H1 (cell line): ENCODE data around the gene IGFBP6.

Experiments
- CEBPB ChIP-seq: IDR thresholded peaks from 2 replicates; pipeline ENCODE4 v1.6.1; 2012; ENCODE audit warnings: low read depth, low read length
- CHD1 ChIP-seq: IDR thresholded peaks from 2 replicates; pipeline ENCODE4 v1.6.1; 2012; ENCODE audit warnings: low read depth, low read length, improper control_type of control experiment
- CTCF ChIP-seq, 3 experiments: IDR thresholded peaks; 1 replicate in 2 of 3; 2 replicates in 1 of 3; pipeline versions ENCODE4 v1.5.1 to v1.6.1; 2011; ENCODE audit warnings: low read length in 3 of 3, mild to moderate bottlenecking in 3 of 3, inconsistent platforms in 2 of 3, low read depth in 1 of 3, moderate library complexity in 1 of 3; ENCODE audit not compliant: insufficient read depth in 1 of 3; ENCODE audit errors: control extremely low read depth in 1 of 3
- JUND ChIP-seq: IDR thresholded peaks from 2 replicates; pipeline ENCODE4 v1.6.1; 2011; ENCODE audit warnings: mild to moderate bottlenecking, improper control_type of control experiment, low read length
- TAF1 ChIP-seq: IDR thresholded peaks from 2 replicates; pipeline ENCODE4 v1.6.1; 2011; ENCODE audit warnings: mild to moderate bottlenecking, low read depth, low read length

- TF ChIP-seq CTCF (IDR thresholded peaks at IDR 0.05; ENCODE audit: control extremely low read depth in 1 of 3, insufficient read depth in 1 of 3, low read depth in 1 of 3, low read length in 3 of 3) = no peak
- TF ChIP-seq JUND = no peak
- no peak for TF ChIP-seq CHD1
- TF ChIP-seq TAF1 = no peak
- no peak for TF ChIP-seq CEBPB
These were observed 7.4 kb upstream of the IGFBP6 start for GRCh38 chr12:53090105-53090504.
